ENCODE data around the gene MAGIX. TPM values are rescaled to one million over a fixed set of nuclear protein-coding genes. Genes with fewer than 3 reads are reported as not detected.

The MAGIX gene
- total RNA-seq, 1 experiment from 2014 or later, result 1.2 TPM

DNA sequence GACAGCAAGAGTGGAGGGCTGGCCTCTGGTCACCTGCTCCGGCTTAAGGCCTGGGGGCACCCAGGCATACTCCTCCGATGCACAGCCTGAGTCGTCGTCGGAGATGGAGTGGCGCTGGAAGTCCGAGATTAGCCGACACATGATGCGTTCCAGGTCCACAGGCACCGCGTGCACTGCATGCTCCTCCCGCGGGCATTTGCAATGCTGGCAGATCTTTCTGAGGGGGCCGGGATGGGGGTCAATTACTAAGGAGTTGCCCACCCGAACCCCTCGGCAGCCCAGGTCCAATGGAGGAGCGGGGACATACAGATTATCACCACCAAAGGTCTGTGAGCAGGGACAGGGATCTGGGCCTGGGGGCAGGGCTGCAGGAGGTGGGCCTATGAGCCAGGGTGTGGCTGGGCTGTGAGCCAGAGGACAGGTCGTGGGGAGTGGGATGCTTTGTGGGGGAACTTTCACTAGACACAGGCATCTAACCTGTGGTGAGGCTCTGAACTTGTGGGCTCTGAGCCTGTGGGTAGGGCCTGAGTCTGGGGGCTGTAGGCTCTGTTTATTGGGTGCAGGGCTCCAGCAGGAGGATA is 21.2 kb downstream of the MAGIX start (continued):
- TF ChIP-seq, protein P1, sequence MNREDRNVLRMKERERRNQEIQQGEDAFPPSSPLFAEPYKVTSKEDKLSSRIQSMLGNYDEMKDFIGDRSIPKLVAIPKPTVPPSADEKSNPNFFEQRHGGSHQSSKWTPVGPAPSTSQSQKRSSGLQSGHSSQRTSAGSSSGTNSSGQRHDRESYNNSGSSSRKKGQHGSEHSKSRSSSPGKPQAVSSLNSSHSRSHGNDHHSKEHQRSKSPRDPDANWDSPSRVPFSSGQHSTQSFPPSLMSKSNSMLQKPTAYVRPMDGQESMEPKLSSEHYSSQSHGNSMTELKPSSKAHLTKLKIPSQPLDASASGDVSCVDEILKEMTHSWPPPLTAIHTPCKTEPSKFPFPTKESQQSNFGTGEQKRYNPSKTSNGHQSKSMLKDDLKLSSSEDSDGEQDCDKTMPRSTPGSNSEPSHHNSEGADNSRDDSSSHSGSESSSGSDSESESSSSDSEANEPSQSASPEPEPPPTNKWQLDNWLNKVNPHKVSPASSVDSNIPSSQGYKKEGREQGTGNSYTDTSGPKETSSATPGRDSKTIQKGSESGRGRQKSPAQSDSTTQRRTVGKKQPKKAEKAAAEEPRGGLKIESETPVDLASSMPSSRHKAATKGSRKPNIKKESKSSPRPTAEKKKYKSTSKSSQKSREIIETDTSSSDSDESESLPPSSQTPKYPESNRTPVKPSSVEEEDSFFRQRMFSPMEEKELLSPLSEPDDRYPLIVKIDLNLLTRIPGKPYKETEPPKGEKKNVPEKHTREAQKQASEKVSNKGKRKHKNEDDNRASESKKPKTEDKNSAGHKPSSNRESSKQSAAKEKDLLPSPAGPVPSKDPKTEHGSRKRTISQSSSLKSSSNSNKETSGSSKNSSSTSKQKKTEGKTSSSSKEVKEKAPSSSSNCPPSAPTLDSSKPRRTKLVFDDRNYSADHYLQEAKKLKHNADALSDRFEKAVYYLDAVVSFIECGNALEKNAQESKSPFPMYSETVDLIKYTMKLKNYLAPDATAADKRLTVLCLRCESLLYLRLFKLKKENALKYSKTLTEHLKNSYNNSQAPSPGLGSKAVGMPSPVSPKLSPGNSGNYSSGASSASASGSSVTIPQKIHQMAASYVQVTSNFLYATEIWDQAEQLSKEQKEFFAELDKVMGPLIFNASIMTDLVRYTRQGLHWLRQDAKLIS (CRISPR knock-in tag; IDR thresholded peaks at IDR 0.05; ENCODE audit: borderline replicate concordance), result no peak
- TF ChIP-seq EMX1 (CRISPR knock-in tag; IDR thresholded peaks at IDR 0.05) (no peak), E2F4 (CRISPR knock-in tag; IDR thresholded peaks at IDR 0.05; ENCODE audit: borderline replicate concordance, low read depth) (no peak), SP1 (CRISPR knock-in tag; conservative IDR thresholded peaks at IDR 0.05) (no peak), FOXP4 (CRISPR knock-in tag; IDR thresholded peaks at IDR 0.05) (no peak), ZMAT4 (CRISPR knock-in tag; IDR thresholded peaks at IDR 0.05) (no peak), CREM (CRISPR knock-in tag; IDR thresholded peaks at IDR 0.05) (no peak)

DNA sequence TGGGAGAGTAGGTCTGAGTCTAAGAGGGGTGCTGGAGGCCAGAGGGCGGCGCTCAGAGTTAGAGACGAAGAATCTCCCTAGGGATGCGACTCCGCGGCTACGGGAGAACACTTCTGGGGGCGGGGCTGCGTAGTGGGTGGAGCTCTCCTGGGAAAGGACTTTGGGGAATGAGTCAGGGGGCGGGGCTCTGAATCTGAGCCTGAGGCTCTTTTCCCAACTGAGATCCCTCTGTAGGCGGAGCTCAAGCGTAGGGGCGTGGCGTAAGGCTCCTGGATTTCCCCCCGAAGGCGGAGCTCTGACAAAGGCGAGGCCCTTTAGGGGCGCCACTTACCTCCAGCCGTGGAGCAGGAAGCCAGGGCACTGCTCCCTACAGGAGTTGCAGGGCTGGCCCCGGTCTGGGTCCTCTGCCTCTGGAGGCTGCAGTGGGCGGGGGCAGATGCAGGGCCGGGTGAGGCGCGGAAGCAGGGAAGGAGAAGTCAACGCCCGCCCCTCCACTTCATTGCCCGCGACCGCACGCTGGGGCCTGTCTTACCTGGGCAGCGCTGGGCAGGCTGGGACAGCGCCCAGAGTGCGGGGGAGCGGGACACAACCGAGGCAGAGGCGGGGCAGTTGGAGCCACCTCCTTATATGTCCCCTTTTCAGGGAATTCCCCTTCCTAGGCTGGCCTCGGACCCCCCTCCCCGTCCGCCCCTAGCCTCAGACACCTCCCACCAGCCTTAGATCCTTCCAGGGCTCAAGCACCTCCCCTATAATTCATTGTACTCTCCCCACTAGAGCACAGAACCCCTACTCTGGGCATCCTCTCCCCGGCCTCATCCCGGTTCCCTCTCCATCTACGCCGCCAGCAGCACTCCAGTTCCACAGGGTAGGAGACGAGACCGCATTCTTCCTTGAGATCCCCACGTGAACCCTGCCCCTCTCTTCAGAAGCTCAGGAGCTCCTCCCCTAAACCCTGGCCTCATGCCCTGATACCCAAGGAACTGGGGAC is 22.0 kb downstream of the MAGIX start:
- peak; percentile 88 for ATAC-seq
- Mint-ChIP-seq H3K27ac (peak overlapping the region; percentile 95), H3K36me3 (peaks cover 17% of the 10 kb centered on the region), H3K4me1 (peaks cover 18% of the 10 kb centered on the region), H3K27me3 (ENCODE audit: low read depth) (no peaks in the 10 kb centered on the region; the same call in 1 of the 2 replicates), H3K4me3 (peak overlapping the region; percentile 77), H3K9me3 (no peaks in the 10 kb centered on the region)
- CTCF ChIA-PET, result interaction anchor here (0.6 to 2.1 kb wide), 14 partner anchors 8 to 577 kb away, joined by 3 to 14 read pairs (median 6); partner anchors contain the start of genes MAGIX and PLP2
- POLR2A ChIA-PET, result interaction anchor here (0.6 to 1.2 kb wide), 3 partner anchors 17 to 182 kb away, joined by 3 to 5 read pairs (median 4); partner anchors contain the start of gene GRIPAP1
- peak; percentile 97 for DNase-seq (ENCODE audit: low spot score)
- TF ChIP-seq FOXP1 (CRISPR knock-in tag; IDR thresholded peaks at IDR 0.05; ENCODE audit: borderline replicate concordance) (no peak), ETV6 (CRISPR knock-in tag; IDR thresholded peaks at IDR 0.05) (no peak), ZMAT4 (CRISPR knock-in tag; IDR thresholded peaks at IDR 0.05) (no peak), E2F4 (CRISPR knock-in tag; IDR thresholded peaks at IDR 0.05; ENCODE audit: borderline replicate concordance, low read depth) (no peak), NR1H2 (CRISPR knock-in tag; IDR thresholded peaks at IDR 0.05) (no peak), ZNF671 (CRISPR knock-in tag; IDR thresholded peaks at IDR 0.05) (no peak), FOXJ3 (CRISPR knock-in tag; IDR thresholded peaks at IDR 0.05; ENCODE audit: borderline replicate concordance) (no peak), TEAD4 (CRISPR knock-in tag; IDR thresholded peaks at IDR 0.05) (no peak)
- TF ChIP-seq, protein P2, sequence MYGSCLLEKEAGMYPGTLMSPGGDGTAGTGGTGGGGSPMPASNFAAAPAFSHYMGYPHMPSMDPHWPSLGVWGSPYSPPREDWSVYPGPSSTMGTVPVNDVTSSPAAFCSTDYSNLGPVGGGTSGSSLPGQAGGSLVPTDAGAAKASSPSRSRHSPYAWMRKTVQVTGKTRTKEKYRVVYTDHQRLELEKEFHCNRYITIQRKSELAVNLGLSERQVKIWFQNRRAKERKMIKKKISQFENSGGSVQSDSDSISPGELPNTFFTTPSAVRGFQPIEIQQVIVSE (CRISPR knock-in tag; IDR thresholded peaks at IDR 0.05; ENCODE audit: borderline replicate concordance), result no peak
- TF ChIP-seq, protein P3, sequence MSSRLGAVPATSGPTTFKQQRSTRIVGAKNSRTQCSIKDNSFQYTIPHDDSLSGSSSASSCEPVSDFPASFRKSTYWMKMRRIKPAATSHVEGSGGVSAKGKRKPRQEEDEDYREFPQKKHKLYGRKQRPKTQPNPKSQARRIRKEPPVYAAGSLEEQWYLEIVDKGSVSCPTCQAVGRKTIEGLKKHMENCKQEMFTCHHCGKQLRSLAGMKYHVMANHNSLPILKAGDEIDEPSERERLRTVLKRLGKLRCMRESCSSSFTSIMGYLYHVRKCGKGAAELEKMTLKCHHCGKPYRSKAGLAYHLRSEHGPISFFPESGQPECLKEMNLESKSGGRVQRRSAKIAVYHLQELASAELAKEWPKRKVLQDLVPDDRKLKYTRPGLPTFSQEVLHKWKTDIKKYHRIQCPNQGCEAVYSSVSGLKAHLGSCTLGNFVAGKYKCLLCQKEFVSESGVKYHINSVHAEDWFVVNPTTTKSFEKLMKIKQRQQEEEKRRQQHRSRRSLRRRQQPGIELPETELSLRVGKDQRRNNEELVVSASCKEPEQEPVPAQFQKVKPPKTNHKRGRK (CRISPR knock-in tag; IDR thresholded peaks at IDR 0.05; ENCODE audit: borderline replicate concordance), result no peak
- TF ChIP-seq, protein P4, sequence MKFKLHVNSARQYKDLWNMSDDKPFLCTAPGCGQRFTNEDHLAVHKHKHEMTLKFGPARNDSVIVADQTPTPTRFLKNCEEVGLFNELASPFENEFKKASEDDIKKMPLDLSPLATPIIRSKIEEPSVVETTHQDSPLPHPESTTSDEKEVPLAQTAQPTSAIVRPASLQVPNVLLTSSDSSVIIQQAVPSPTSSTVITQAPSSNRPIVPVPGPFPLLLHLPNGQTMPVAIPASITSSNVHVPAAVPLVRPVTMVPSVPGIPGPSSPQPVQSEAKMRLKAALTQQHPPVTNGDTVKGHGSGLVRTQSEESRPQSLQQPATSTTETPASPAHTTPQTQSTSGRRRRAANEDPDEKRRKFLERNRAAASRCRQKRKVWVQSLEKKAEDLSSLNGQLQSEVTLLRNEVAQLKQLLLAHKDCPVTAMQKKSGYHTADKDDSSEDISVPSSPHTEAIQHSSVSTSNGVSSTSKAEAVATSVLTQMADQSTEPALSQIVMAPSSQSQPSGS (CRISPR knock-in tag; IDR thresholded peaks at IDR 0.05; ENCODE audit: borderline replicate concordance, low read depth), result no peak
